OCI-LY7 (cell line): Measurements from ENCODE around the gene PABPN1L. TPM values are rescaled to one million over a fixed set of nuclear protein-coding genes. Genes with fewer than 3 reads are reported as not detected.

Experiments
- BruUV-seq: library from RNA; stranded (reverse); fragments of 400-500 nt; replicated peaks from 2 replicates; lab custom pipeline; 2021; lab: Mats Ljungman, UMichigan
- CTCF ChIA-PET: fragments of 300-600 bp; sonication (Branson Sonifier 250); formaldehyde crosslinking; loops from one replicate; lab custom pipeline; 2022; ENCODE audit warnings: antibody characterized with exemption; ENCODE audit not compliant: unreplicated experiment; lab: Charles Lee
- POLR2A ChIA-PET: fragments of 300-600 bp; sonication (Branson Sonifier 250); formaldehyde crosslinking; loops from one replicate; lab custom pipeline; 2022; ENCODE audit warnings: antibody characterized with exemption; lab: Charles Lee
- DNase-seq: peaks from one replicate; pipeline ENCODE4 v3.0.0-alpha.2; 2015; ENCODE audit warnings: low spot score
- H2AFZ ChIP-seq: fragments of 200-600 bp; sonication (generic), shearing (Covaris generic); 2 replicates; pipeline ENCODE4 v1.6.1; 2014; ENCODE audit warnings: mild to moderate bottlenecking, antibody characterized with exemption, low read length, moderate library complexity
- H3K27ac ChIP-seq: fragments of 200-600 bp; sonication (generic); 2 replicates; pipeline ENCODE4 v1.5.1; 2014; ENCODE audit warnings: mixed run types, low read depth, mild to moderate bottlenecking, moderate library complexity, low read length, inconsistent platforms; ENCODE audit not compliant: poor library complexity, severe bottlenecking
- H3K36me3 ChIP-seq: fragments of 200-600 bp; sonication (generic); 2 replicates; pipeline ENCODE4 v1.6.1; 2014; ENCODE audit warnings: mild to moderate bottlenecking, antibody characterized with exemption, low read length, moderate library complexity, mixed read lengths; ENCODE audit not compliant: insufficient read depth
- H3K4me1 ChIP-seq: fragments of 200-600 bp; sonication (generic); 2 replicates; pipeline ENCODE4 v1.5.1; 2014; ENCODE audit warnings: mild to moderate bottlenecking, low read length; ENCODE audit not compliant: insufficient read depth, poor library complexity, severe bottlenecking
- H3K4me2 ChIP-seq: fragments of 200-600 bp; sonication (generic); 2 replicates; pipeline ENCODE4 v1.6.1; 2014; ENCODE audit warnings: mild to moderate bottlenecking, low read length
- H3K4me3 ChIP-seq: fragments of 200-600 bp; sonication (generic); 2 replicates; pipeline ENCODE4 v1.5.1; 2014; ENCODE audit warnings: mild to moderate bottlenecking, low read depth, low read length; ENCODE audit not compliant: poor library complexity, severe bottlenecking
- H3K79me2 ChIP-seq: fragments of 200-600 bp; sonication (generic); 2 replicates; pipeline ENCODE4 v1.6.1; 2016; ENCODE audit warnings: low read depth, mild to moderate bottlenecking, low read length, moderate library complexity, mixed read lengths; ENCODE audit not compliant: insufficient read depth
- H3K9me2 ChIP-seq: fragments of 200-600 bp; sonication (generic); 2 replicates; pipeline ENCODE4 v1.6.1; 2016; ENCODE audit warnings: mild to moderate bottlenecking, low read length, mixed read lengths; ENCODE audit not compliant: insufficient read depth
- H3K9me3 ChIP-seq: fragments of 200-600 bp; sonication (generic); 2 replicates; pipeline ENCODE4 v1.6.1; 2014; ENCODE audit warnings: mild to moderate bottlenecking, mixed run types, low read length, mixed read lengths
- H4K20me1 ChIP-seq: fragments of 200-600 bp; sonication (generic); 2 replicates; pipeline ENCODE4 v1.6.1; 2014; ENCODE audit warnings: mild to moderate bottlenecking, antibody characterized with exemption, low read length, moderate library complexity, mixed read lengths; ENCODE audit not compliant: insufficient read depth
- EZH2phosphoT487 ChIP-seq: fragments of 200-600 bp; sonication (generic); IDR thresholded peaks from 2 replicates; pipeline ENCODE4 v1.6.1; 2018; ENCODE audit warnings: low read depth, borderline replicate concordance, mild to moderate bottlenecking, mixed run types, antibody characterized with exemption, low read length, moderate library complexity, mixed read lengths
- intact Hi-C: fragments of 100-400 bp; cut with micrococcal nuclease; formaldehyde crosslinking; loops from one replicate; pipeline ENCODE4 v1.10.0; 2022; ENCODE audit not compliant: unreplicated experiment
- total RNA-seq, 2 experiments: library from RNA; depleted of rRNA in 1 of 2; stranded (reverse); fragments of >200 nt in 1 of 2; shearing (Covaris generic) in 1 of 2; gene quantifications; 2 replicates each; pipeline ENCODE4 v1.2.3, GENCODE V29; 2014 to 2022
- TF ChIP-seq, protein P1 (sequence below): fragments of 200-600 bp; sonication (generic); conservative IDR thresholded peaks from 2 replicates; pipeline ENCODE4 v1.5.1; 2014; ENCODE audit warnings: mild to moderate bottlenecking, antibody characterized with exemption, low read length, moderate library complexity, mixed read lengths

Gene PABPN1L
- total RNA-seq, 2 experiments from 2014 or later = 0.38 TPM; not detected in 1

- Histone ChIP-seq H3K4me1 (no peaks in the 10 kb centered on the region), H3K9me2 (no peaks in the 10 kb centered on the region), H3K36me3 (no peaks in the 10 kb centered on the region), H3K9me3 (no peaks in the 10 kb centered on the region), H3K27ac (no peak overlapping the region), H4K20me1 (no peaks in the 10 kb centered on the region), H2AFZ (no peak overlapping the region), H3K4me3 (no peak overlapping the region), H3K79me2 (no peaks in the 10 kb centered on the region), H3K4me2 (no peak overlapping the region)
- no TSS peak for BruUV-seq
- intact Hi-C loops = no loop called here
- TF ChIP-seq EZH2phosphoT487 = no peak
- TF ChIP-seq, protein P1, sequence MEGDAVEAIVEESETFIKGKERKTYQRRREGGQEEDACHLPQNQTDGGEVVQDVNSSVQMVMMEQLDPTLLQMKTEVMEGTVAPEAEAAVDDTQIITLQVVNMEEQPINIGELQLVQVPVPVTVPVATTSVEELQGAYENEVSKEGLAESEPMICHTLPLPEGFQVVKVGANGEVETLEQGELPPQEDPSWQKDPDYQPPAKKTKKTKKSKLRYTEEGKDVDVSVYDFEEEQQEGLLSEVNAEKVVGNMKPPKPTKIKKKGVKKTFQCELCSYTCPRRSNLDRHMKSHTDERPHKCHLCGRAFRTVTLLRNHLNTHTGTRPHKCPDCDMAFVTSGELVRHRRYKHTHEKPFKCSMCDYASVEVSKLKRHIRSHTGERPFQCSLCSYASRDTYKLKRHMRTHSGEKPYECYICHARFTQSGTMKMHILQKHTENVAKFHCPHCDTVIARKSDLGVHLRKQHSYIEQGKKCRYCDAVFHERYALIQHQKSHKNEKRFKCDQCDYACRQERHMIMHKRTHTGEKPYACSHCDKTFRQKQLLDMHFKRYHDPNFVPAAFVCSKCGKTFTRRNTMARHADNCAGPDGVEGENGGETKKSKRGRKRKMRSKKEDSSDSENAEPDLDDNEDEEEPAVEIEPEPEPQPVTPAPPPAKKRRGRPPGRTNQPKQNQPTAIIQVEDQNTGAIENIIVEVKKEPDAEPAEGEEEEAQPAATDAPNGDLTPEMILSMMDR = no peak
- ChIA-PET CTCF (no interaction called here), POLR2A (no interaction called here)
- no peak for DNase-seq
These were observed 33.6 kb upstream of the PABPN1L start for GRCh38 chr16:88899901-88900661.

GRCh38 chr16:88897696-88898425 is 31.4 kb upstream of the PABPN1L start:
- Histone ChIP-seq H3K27ac (no peak overlapping the region), H3K79me2 (no peaks in the 10 kb centered on the region), H3K4me3 (no peak overlapping the region), H2AFZ (no peak overlapping the region), H4K20me1 (no peaks in the 10 kb centered on the region), H3K4me1 (no peaks in the 10 kb centered on the region), H3K9me2 (no peaks in the 10 kb centered on the region), H3K36me3 (no peaks in the 10 kb centered on the region), H3K4me2 (no peak overlapping the region), H3K9me3 (no peaks in the 10 kb centered on the region)
- intact Hi-C loops = no loop called here
- DNase-seq = no peak
- CTCF ChIA-PET = no interaction called here
- TF ChIP-seq, protein P1 = no peak
- TF ChIP-seq EZH2phosphoT487 = no peak
- BruUV-seq = no TSS peak
- POLR2A ChIA-PET = no interaction called here
